Parathyroid adenoma (tissue), 2 donors: ENCODE results near the gene SLC35F3.

Experiments used
- H2AFZ ChIP-seq: fragments of 300-600 bp; sonication (generic); one replicate; pipeline ENCODE4 v1.7.0; 2017; ENCODE audit warnings: antibody characterized with exemption, mild to moderate bottlenecking
- H3K27ac ChIP-seq: fragments of 300-600 bp; sonication (generic); one replicate; pipeline ENCODE4 v1.7.0; 2017
- H3K27me3 ChIP-seq: fragments of 300-600 bp; sonication (generic); one replicate; pipeline ENCODE4 v1.7.0; 2017; ENCODE audit warnings: low read length; ENCODE audit not compliant: control insufficient read depth, insufficient read depth
- H3K36me3 ChIP-seq: fragments of 300-600 bp; sonication (generic); one replicate; pipeline ENCODE4 v1.7.0; 2017; ENCODE audit warnings: low read length; ENCODE audit not compliant: control insufficient read depth, insufficient read depth
- H3K4me1 ChIP-seq: fragments of 300-600 bp; sonication (generic); one replicate; pipeline ENCODE4 v1.7.0; 2017; ENCODE audit warnings: control low read depth
- H3K4me2 ChIP-seq: fragments of 300-600 bp; sonication (generic); one replicate; pipeline ENCODE4 v1.7.0; 2017; ENCODE audit warnings: low read length
- H3K4me3 ChIP-seq: fragments of 300-600 bp; sonication (generic); one replicate; pipeline ENCODE4 v1.7.0; 2017; ENCODE audit warnings: low read depth, low read length
- H3K79me2 ChIP-seq: fragments of 300-600 bp; sonication (generic); one replicate; pipeline ENCODE4 v1.7.0; 2017; ENCODE audit warnings: control low read depth
- H3K9ac ChIP-seq: fragments of 300-600 bp; sonication (generic); one replicate; pipeline ENCODE4 v1.7.0; 2017; ENCODE audit warnings: mild to moderate bottlenecking
- H3K9me3 ChIP-seq: fragments of 300-600 bp; sonication (generic); one replicate; pipeline ENCODE4 v1.7.0; 2017; ENCODE audit warnings: low read length; ENCODE audit not compliant: control insufficient read depth
- CTCF ChIP-seq: fragments of 300-600 bp; sonication (generic); IDR thresholded peaks from one replicate; pipeline ENCODE4 v1.7.0; 2017; ENCODE audit warnings: antibody characterized with exemption, mild to moderate bottlenecking
- donor health status: primary hyperparathyroidism.

SLC35F3 gene

GRCh38 chr1:234327577-234328164 lies 423.2 kb downstream of the SLC35F3 start:
- H3K27ac ChIP-seq, result no peak overlapping the region
- H2AFZ ChIP-seq, result no peak overlapping the region
- no peak for TF ChIP-seq CTCF
- H3K27me3 ChIP-seq, result no peaks in the 10 kb centered on the region
- H3K9ac ChIP-seq, result no peak overlapping the region
- no peaks in the 10 kb centered on the region for H3K4me1 ChIP-seq
- H3K4me3 ChIP-seq, result no peak overlapping the region
- no peaks in the 10 kb centered on the region for H3K9me3 ChIP-seq
- no peaks in the 10 kb centered on the region for H3K36me3 ChIP-seq
- no peaks in the 10 kb centered on the region for H3K79me2 ChIP-seq
- no peak overlapping the region for H3K4me2 ChIP-seq

GRCh38 chr1:234330843-234331215 lies 426.4 kb downstream of the SLC35F3 start:
- Histone ChIP-seq H3K4me1 (no peaks in the 10 kb centered on the region), H2AFZ (no peak overlapping the region), H3K4me2 (no peak overlapping the region), H3K27ac (no peak overlapping the region), H3K9me3 (no peaks in the 10 kb centered on the region), H3K36me3 (no peaks in the 10 kb centered on the region), H3K9ac (no peak overlapping the region), H3K27me3 (no peaks in the 10 kb centered on the region), H3K4me3 (no peak overlapping the region), H3K79me2 (no peaks in the 10 kb centered on the region)
- no peak for TF ChIP-seq CTCF

- Histone ChIP-seq H3K27me3 (no peaks in the 10 kb centered on the region), H3K9ac (no peak overlapping the region), H3K4me1 (no peaks in the 10 kb centered on the region), H2AFZ (no peak overlapping the region), H3K27ac (no peak overlapping the region), H3K79me2 (no peaks in the 10 kb centered on the region), H3K4me2 (no peak overlapping the region), H3K9me3 (no peaks in the 10 kb centered on the region), H3K36me3 (no peaks in the 10 kb centered on the region), H3K4me3 (no peak overlapping the region)
- no peak for TF ChIP-seq CTCF
Measured at GRCh38 chr1:234331507-234331906, 427.0 kb downstream of the SLC35F3 start.

GRCh38 chr1:234336359-234336758 lies 431.9 kb downstream of the SLC35F3 start:
- Histone ChIP-seq H3K36me3 (no peaks in the 10 kb centered on the region), H3K4me1 (no peaks in the 10 kb centered on the region), H3K9me3 (no peaks in the 10 kb centered on the region), H3K27me3 (no peaks in the 10 kb centered on the region), H3K27ac (no peak overlapping the region), H3K9ac (no peak overlapping the region), H3K79me2 (no peaks in the 10 kb centered on the region), H3K4me2 (no peak overlapping the region), H3K4me3 (no peak overlapping the region), H2AFZ (no peak overlapping the region)
- TF ChIP-seq CTCF, result no peak

GRCh38 chr1:234337233-234337632 lies 432.8 kb downstream of the SLC35F3 start:
- H2AFZ ChIP-seq, result no peak overlapping the region
- H3K27me3 ChIP-seq, result no peaks in the 10 kb centered on the region
- H3K27ac ChIP-seq, result no peak overlapping the region
- H3K36me3 ChIP-seq, result no peaks in the 10 kb centered on the region
- no peak for TF ChIP-seq CTCF
- no peak overlapping the region for H3K4me2 ChIP-seq
- H3K4me1 ChIP-seq, result no peaks in the 10 kb centered on the region
- no peaks in the 10 kb centered on the region for H3K79me2 ChIP-seq
- no peaks in the 10 kb centered on the region for H3K9me3 ChIP-seq
- no peak overlapping the region for H3K9ac ChIP-seq
- no peak overlapping the region for H3K4me3 ChIP-seq
